Right ventricle myocardium superior (tissue), 1 donor: Measurements from ENCODE around the gene MRPL1. TPM values are rescaled to one million over a fixed set of nuclear protein-coding genes. Genes with fewer than 3 reads are reported as not detected.
"Not testable (repeated sequence)": the region's sequence is repeated elsewhere in the genome, so short reads cannot be mapped to it uniquely, and the experiment has no call there.

Experiments
- ATAC-seq: fragments of 200-7000 bp; cut with Tn5 transposase; one replicate; pipeline ENCODE4 v1.9.1; 2020; ENCODE audit warnings: mild to moderate bottlenecking; ENCODE audit not compliant: poor library complexity
- DNase-seq: peaks from one replicate; pipeline ENCODE4 v3.0.0-alpha.2; 2020
- intact Hi-C: fragments of 100-400 bp; cut with DNase I; formaldehyde crosslinking; loops from one replicate; pipeline ENCODE4 v1.11.2; 2022
- total RNA-seq: library from RNA; stranded (reverse); fragmentation: NEBNext Ultra II Directional; extraction: Animal tissue kit (Norgen Biotek cat#: 25700); gene quantifications from one replicate; pipeline ENCODE4 v1.2.1, GENCODE V29; 2021
- donor health status: DM: no; HTN: yes; CAD: no; lungs with severe emphysema.

The MRPL1 gene
- total RNA-seq, 1 donor from 2014 or later: 44.8 TPM

- no peak for DNase-seq
- intact Hi-C loops: no loop called here
- ATAC-seq: no peak
Observed at GRCh38 chr4:77845400-77845799, 17.2 kb upstream of the MRPL1 start.

GRCh38 chr4:77845929-77846328 is 16.7 kb upstream of the MRPL1 start:
- intact Hi-C loops: no loop called here
- DNase-seq (no peak), ATAC-seq (no peak)

GRCh38 chr4:77848508-77848907 is 14.1 kb upstream of the MRPL1 start:
- intact Hi-C loops: no loop called here
- DNase-seq (no peak), ATAC-seq (no peak)

GRCh38 chr4:77849278-77849965 is 13.2 kb upstream of the MRPL1 start:
- no peak for ATAC-seq
- intact Hi-C loops: no loop called here

GRCh38 chr4:77852892-77853495 is 9.6 kb upstream of the MRPL1 start:
- intact Hi-C loops: no loop called here
- no peak for ATAC-seq
- no peak for DNase-seq

More at GRCh38 chr4:77849278-77849965, 13.2 kb upstream of the MRPL1 start:
- DNase-seq: no peak

GRCh38 chr4:77854431-77855111 is 8.1 kb upstream of the MRPL1 start:
- intact Hi-C loops: no loop called here
- no peak for DNase-seq
- no peak for ATAC-seq

GRCh38 chr4:77856152-77856551 is 6.5 kb upstream of the MRPL1 start:
- DNase-seq (no peak), ATAC-seq (no peak)
- intact Hi-C loops: no loop called here

- intact Hi-C loops: no loop called here
- ATAC-seq: no peak
- no peak for DNase-seq
Observed at GRCh38 chr4:77859256-77859655, 3.4 kb upstream of the MRPL1 start.

- DNase-seq (no peak), ATAC-seq (no peak)
- intact Hi-C loops: no loop called here
Observed at GRCh38 chr4:77861495-77861894, 1.1 kb upstream of the MRPL1 start.

- intact Hi-C loops: loop anchor here (2.0 kb wide), 1 partner anchor 45 kb away; the partner anchor contains the start of gene CNOT6L
- ATAC-seq, DNase-seq: not testable (repeated sequence)
Observed at GRCh38 chr4:77863341-77863740, 711 bp downstream of the MRPL1 start.

GRCh38 chr4:77865259-77865658 is 2.6 kb downstream of the MRPL1 start:
- intact Hi-C loops: no loop called here
- no peak for ATAC-seq
- no peak for DNase-seq

- no peak for ATAC-seq
- intact Hi-C loops: no loop called here
- no peak for DNase-seq
Observed at GRCh38 chr4:77872723-77873445, 10.3 kb downstream of the MRPL1 start.

- intact Hi-C loops: no loop called here
- ATAC-seq (no peak), DNase-seq (no peak)
Observed at GRCh38 chr4:77877167-77877566, 14.5 kb downstream of the MRPL1 start.

GRCh38 chr4:77877771-77878565 is 15.3 kb downstream of the MRPL1 start:
- no peak for DNase-seq
- intact Hi-C loops: no loop called here
- ATAC-seq: no peak

- no peak for ATAC-seq
- no peak for DNase-seq
- intact Hi-C loops: no loop called here
Observed at GRCh38 chr4:77880784-77881183, 18.2 kb downstream of the MRPL1 start.

- DNase-seq (no peak), ATAC-seq (no peak)
- intact Hi-C loops: no loop called here
Observed at GRCh38 chr4:77881460-77882295, 19.0 kb downstream of the MRPL1 start.

GRCh38 chr4:77893451-77893850 is 30.8 kb downstream of the MRPL1 start:
- DNase-seq: no peak
- ATAC-seq: no peak
- intact Hi-C loops: no loop called here

GRCh38 chr4:77899607-77900006 is 37.0 kb downstream of the MRPL1 start:
- ATAC-seq (no peak), DNase-seq (no peak)
- intact Hi-C loops: no loop called here
